ENCODE results near the gene STAG2. TPM values are rescaled to one million over a fixed set of nuclear protein-coding genes. Genes with fewer than 3 reads are reported as not detected.

STAG2 gene
- total and polyA plus RNA-seq, 8 donors, result 11.1 to 175 (median 26.1) TPM

GRCh38 chrX:124085063-124085462 is 123.6 kb downstream of the STAG2 start:
- intact Hi-C loops (cut with DNase I; ENCODE audit: low total_unique reads), result no loop called here
- Histone ChIP-seq H3K4me1 (no peaks in the 10 kb centered on the region), H3K36me3 (peaks cover 0 to 79% (median 78%) of the 10 kb centered on the region in 4 donors), H3K27ac (no peak overlapping the region), H3K27me3 (no peaks in the 10 kb centered on the region), H3K9me3 (no peaks in the 10 kb centered on the region), H3K4me3 (no peak overlapping the region)
- no peak for TF ChIP-seq EP300 (IDR thresholded peaks at IDR 0.05)
- TF ChIP-seq POLR2AphosphoS5 (IDR thresholded peaks at IDR 0.05), result no peak
- no peak for TF ChIP-seq CTCF (IDR thresholded peaks at IDR 0.05)
- WGBS, 5 donors, result 39 to 90% (median 63%) methylated on average over 2 of the region's 2 CpGs
- DNase-seq, result no peak

- no peak overlapping the region for H3K27ac ChIP-seq
- no peaks in the 10 kb centered on the region for H3K4me1 ChIP-seq
- TF ChIP-seq CTCF (IDR thresholded peaks at IDR 0.05) (no peak), EP300 (IDR thresholded peaks at IDR 0.05) (no peak), POLR2A (IDR thresholded peaks at IDR 0.05) (no peak), POLR2AphosphoS5 (IDR thresholded peaks at IDR 0.05) (no peak)
- no peaks in the 10 kb centered on the region for H3K9me3 ChIP-seq
- WGBS, 5 donors, result 53 to 64% (median 56%) methylated on average over 7 of the region's 7 CpGs
- DNase-seq, result peak in 1 of 2 donors; percentile 12
- no peak overlapping the region for H3K4me3 ChIP-seq
- no peaks in the 10 kb centered on the region for H3K27me3 ChIP-seq
- intact Hi-C loops (cut with DNase I; ENCODE audit: low total_unique reads), result no loop called here
- H3K36me3 ChIP-seq, result peaks cover 0 to 87% (median 80%) of the 10 kb centered on the region in 4 donors
Observed at GRCh38 chrX:124086411-124086810, 124.9 kb downstream of the STAG2 start.

- Histone ChIP-seq H3K9me3 (no peaks in the 10 kb centered on the region), H3K36me3 (peaks cover 0 to 90% (median 79%) of the 10 kb centered on the region in 4 donors), H3K4me3 (no peak overlapping the region), H3K4me1 (no peaks in the 10 kb centered on the region), H3K27ac (no peak overlapping the region), H3K27me3 (no peaks in the 10 kb centered on the region)
- intact Hi-C loops (cut with DNase I; ENCODE audit: low total_unique reads), result no loop called here
- WGBS, 5 donors, result 79 to 91% (median 83%) methylated on average over 5 to 6 of the region's 6 CpGs
- TF ChIP-seq POLR2A (IDR thresholded peaks at IDR 0.05) (no peak), POLR2AphosphoS5 (IDR thresholded peaks at IDR 0.05) (no peak), CTCF (IDR thresholded peaks at IDR 0.05) (no peak), EP300 (IDR thresholded peaks at IDR 0.05) (no peak)
- no peak for DNase-seq
Observed at GRCh38 chrX:124087000-124087746, 125.7 kb downstream of the STAG2 start.

GRCh38 chrX:124093222-124093621 is 131.7 kb downstream of the STAG2 start:
- intact Hi-C loops (cut with DNase I; ENCODE audit: low total_unique reads), result no loop called here
- 76 to 98% (median 96%) methylated on average over 4 of the region's 4 CpGs for WGBS, 5 donors
- Histone ChIP-seq H3K36me3 (peaks cover 0 to 64% (median 52%) of the 10 kb centered on the region in 4 donors), H3K27ac (no peak overlapping the region), H3K4me3 (no peak overlapping the region), H3K9me3 (no peaks in the 10 kb centered on the region), H3K4me1 (no peaks in the 10 kb centered on the region), H3K27me3 (no peaks in the 10 kb centered on the region)
- TF ChIP-seq POLR2AphosphoS5 (IDR thresholded peaks at IDR 0.05) (no peak), EP300 (IDR thresholded peaks at IDR 0.05) (no peak), POLR2A (IDR thresholded peaks at IDR 0.05) (no peak), CTCF (IDR thresholded peaks at IDR 0.05) (no peak)
- DNase-seq, result no peak

Measured in stomach (tissue), 9 donors.